Measurements from ENCODE around the gene RUNX1.
A peak's percentile ranks its signal among the peaks of the same experiment; 100 is the strongest.

RUNX1 gene

GRCh38 chr21:34840693-34841092, 208.4 kb downstream of the RUNX1 start:
- no peaks in the 10 kb centered on the region for H3K36me3 Mint-ChIP-seq (ENCODE audit: low read depth)
- TF ChIP-seq CTCF (IDR thresholded peaks at IDR 0.05; ENCODE audit: unreplicated experiment in 3 of 3), result no peak
- peaks cover 7% of the 10 kb centered on the region for H3K27me3 Mint-ChIP-seq (ENCODE audit: low read depth)
- H3K4me1 Mint-ChIP-seq, result peaks cover 40% of the 10 kb centered on the region
- H3K4me3 Mint-ChIP-seq, result no peak overlapping the region
- no peaks in the 10 kb centered on the region for H3K9me3 Mint-ChIP-seq
- no peak overlapping the region for H3K27ac Mint-ChIP-seq

DNA sequence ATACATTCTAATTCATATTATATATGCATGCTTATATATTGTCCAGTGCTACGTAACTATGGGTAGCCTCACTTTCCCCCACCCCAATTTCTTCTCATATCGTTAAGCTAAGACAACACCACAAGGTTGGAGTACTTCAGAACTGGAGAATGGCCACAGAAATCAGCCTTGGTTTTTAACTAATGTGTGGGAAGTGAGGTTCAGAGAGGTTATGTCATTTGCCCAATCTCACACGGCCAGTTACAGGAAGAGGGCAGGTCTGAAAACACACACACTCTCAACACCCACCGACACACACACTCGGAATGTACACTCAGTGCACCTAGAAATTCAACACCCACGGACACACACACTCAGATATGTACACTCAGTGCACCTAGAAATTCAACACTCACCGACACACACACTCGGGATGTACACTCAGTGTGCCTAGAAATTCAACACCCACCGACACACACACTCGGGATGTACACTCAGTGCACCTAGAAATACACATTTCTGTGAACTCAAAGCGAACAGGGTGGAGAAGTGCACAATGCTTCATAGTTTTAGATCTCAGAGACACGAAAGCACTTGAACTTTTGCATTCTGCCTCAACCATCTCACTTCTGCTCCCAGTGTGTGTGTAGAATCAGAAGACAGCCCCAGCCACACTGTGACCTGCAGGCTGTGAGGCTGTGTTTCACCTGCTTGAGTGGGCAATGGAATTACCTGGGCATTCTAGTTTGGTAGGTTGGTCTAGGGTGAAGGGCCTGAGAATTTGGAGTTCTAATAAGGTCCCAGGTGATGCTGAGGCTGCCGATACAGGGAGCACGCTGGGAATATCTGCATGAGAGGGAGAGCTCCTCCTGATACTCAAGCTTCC, 209.9 kb downstream of the RUNX1 start:
- Mint-ChIP-seq H3K4me3 (no peak overlapping the region), H3K27me3 (ENCODE audit: low read depth) (peaks cover 7% of the 10 kb centered on the region), H3K36me3 (ENCODE audit: low read depth) (no peaks in the 10 kb centered on the region), H3K4me1 (peaks cover 30% of the 10 kb centered on the region), H3K27ac (no peak overlapping the region), H3K9me3 (no peaks in the 10 kb centered on the region)
- TF ChIP-seq CTCF (IDR thresholded peaks at IDR 0.05; ENCODE audit: unreplicated experiment in 3 of 3), result no peak

DNA sequence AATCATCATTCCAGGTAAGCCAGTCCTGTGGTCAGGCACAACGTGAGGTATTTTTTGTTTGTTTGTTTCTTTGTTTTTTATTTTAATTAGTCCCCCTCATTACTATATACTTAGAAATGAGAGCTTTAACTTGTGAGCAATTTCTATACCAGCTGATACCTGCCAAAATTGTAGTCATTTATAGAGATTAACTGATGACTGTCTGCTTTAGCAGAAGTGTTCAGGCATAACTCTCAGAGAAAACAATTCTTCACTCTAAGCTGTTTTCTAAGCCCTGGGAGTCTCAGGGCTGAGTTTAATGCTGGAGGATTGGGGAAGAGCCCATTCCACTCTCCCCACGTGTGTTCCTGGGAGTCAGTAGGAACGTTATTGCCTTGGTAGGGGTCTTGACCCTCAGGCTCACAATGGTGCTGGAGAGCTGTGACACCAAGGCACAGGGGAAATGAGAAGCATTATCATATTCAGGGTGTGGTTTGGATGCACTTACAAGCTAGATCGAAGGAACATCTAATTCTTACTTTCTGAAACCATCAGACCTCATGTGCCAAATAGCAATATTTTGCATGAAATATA, 212.1 kb downstream of the RUNX1 start:
- no peak overlapping the region for H3K4me3 Mint-ChIP-seq
- no peak for TF ChIP-seq CTCF (IDR thresholded peaks at IDR 0.05; ENCODE audit: unreplicated experiment in 3 of 3)
- H3K27ac Mint-ChIP-seq, result no peak overlapping the region
- no peaks in the 10 kb centered on the region for H3K36me3 Mint-ChIP-seq (ENCODE audit: low read depth)
- no peaks in the 10 kb centered on the region for H3K9me3 Mint-ChIP-seq
- H3K4me1 Mint-ChIP-seq, result peaks cover 17% of the 10 kb centered on the region
- peaks cover 7% of the 10 kb centered on the region for H3K27me3 Mint-ChIP-seq (ENCODE audit: low read depth)

DNA sequence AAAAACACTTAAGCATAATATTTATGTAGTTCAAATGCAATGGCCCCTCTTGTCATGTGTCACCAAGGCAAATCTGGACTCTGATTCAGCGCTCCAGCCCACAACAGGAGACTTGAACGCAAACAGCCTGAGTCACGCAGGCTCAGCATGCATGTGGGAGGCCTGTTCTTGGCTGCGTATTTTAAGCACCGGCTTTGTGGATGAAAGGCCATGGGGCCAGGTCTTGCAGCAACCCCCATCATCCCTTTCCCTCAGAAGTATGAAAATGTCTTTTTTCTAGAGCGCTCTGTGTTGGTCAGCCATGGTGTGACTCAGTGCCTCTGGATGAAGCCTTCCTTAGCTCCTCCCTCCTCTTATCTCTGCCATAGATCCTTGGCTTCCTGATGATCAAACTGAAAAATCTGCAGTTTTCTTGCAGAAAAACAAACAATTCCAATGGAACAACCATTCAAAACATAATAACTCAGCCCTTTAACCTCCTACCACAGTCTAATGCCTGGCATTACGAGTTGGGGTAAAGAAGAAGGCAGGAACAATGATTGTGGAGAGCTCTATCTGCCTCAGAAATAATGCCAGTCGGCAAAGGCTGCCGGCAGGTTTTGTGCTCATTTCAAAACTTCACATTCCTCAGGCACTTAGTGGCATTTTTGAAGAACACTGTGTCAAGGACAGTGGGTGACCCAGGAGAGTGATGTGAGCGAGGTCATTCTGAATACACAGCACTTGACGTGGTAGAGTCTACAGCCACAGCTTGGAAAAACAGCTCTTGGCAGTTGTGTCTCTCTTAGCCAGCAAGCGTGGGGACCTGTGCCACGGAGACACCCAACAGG, 212.8 kb downstream of the RUNX1 start:
- Mint-ChIP-seq H3K9me3 (no peaks in the 10 kb centered on the region), H3K27me3 (ENCODE audit: low read depth) (peaks cover 7% of the 10 kb centered on the region), H3K27ac (peak overlapping the region in 2 of 3 experiments; percentile 2 to 12), H3K4me3 (no peak overlapping the region), H3K4me1 (peaks cover 19% of the 10 kb centered on the region), H3K36me3 (ENCODE audit: low read depth) (no peaks in the 10 kb centered on the region)
- TF ChIP-seq CTCF (IDR thresholded peaks at IDR 0.05; ENCODE audit: unreplicated experiment in 3 of 3), result no peak

GRCh38 chr21:34835526-34835925, 213.6 kb downstream of the RUNX1 start:
- Mint-ChIP-seq H3K9me3 (no peaks in the 10 kb centered on the region), H3K27me3 (ENCODE audit: low read depth) (peaks cover 5% of the 10 kb centered on the region), H3K36me3 (ENCODE audit: low read depth) (no peaks in the 10 kb centered on the region), H3K27ac (no peak overlapping the region), H3K4me1 (peaks cover 21% of the 10 kb centered on the region), H3K4me3 (no peak overlapping the region)
- no peak for TF ChIP-seq CTCF (IDR thresholded peaks at IDR 0.05; ENCODE audit: unreplicated experiment in 3 of 3)
